Trophoblast cell (in vitro differentiated cells and primary cell): ENCODE results near the gene PCNT.
"Not testable (repeated sequence)": the region's sequence is repeated elsewhere in the genome, so short reads cannot be mapped to it uniquely, and the experiment has no call there.

Experiments
- DNase-seq, 2 donors: peaks; one replicate each; pipeline ENCODE4 v3.0.0-alpha.2; 2016
- H2AFZ ChIP-seq: 2 replicates; pipeline ENCODE4 v1.6.1; 2013; ENCODE audit warnings: low read length, moderate library complexity, mild to moderate bottlenecking; ENCODE audit not compliant: insufficient read depth, poor library complexity
- H2AK5ac ChIP-seq: 2 replicates; pipeline ENCODE4 v1.6.1; 2013; ENCODE audit warnings: mild to moderate bottlenecking, low read length
- H2BK120ac ChIP-seq: 2 replicates; pipeline ENCODE4 v1.6.1; 2013; ENCODE audit warnings: low read length, mild to moderate bottlenecking, moderate library complexity; ENCODE audit not compliant: insufficient read depth, poor library complexity
- H2BK12ac ChIP-seq: 2 replicates; pipeline ENCODE4 v1.6.1; 2013; ENCODE audit warnings: mild to moderate bottlenecking, low read length, moderate library complexity
- H2BK5ac ChIP-seq: 2 replicates; pipeline ENCODE4 v1.6.1; 2013; ENCODE audit warnings: low read length, low read depth, moderate library complexity, mild to moderate bottlenecking; ENCODE audit not compliant: poor library complexity
- H3K14ac ChIP-seq: 2 replicates; pipeline ENCODE4 v1.6.1; 2013; ENCODE audit warnings: mild to moderate bottlenecking, low read length
- H3K18ac ChIP-seq: 2 replicates; pipeline ENCODE4 v1.6.1; 2013; ENCODE audit warnings: mild to moderate bottlenecking, low read length
- H3K23ac ChIP-seq: 2 replicates; pipeline ENCODE4 v1.6.1; 2013; ENCODE audit warnings: low read length
- H3K27ac ChIP-seq: 2 replicates; pipeline ENCODE4 v1.5.1; 2013; ENCODE audit warnings: low read depth, mild to moderate bottlenecking, inconsistent platforms, low read length, moderate library complexity
- H3K27me3 ChIP-seq: 2 replicates; pipeline ENCODE4 v1.6.1; 2013; ENCODE audit warnings: inconsistent platforms, mild to moderate bottlenecking, low read length, moderate library complexity; ENCODE audit not compliant: insufficient read depth
- H3K36me3 ChIP-seq, 2 experiments: 1 replicate in 1 of 2; 2 replicates in 1 of 2; pipeline ENCODE4 v1.6.1; 2013; ENCODE audit warnings: low read length in 2 of 2, mild to moderate bottlenecking in 2 of 2, moderate library complexity in 1 of 2; ENCODE audit not compliant: insufficient read depth in 2 of 2, control insufficient read depth in 1 of 2
- H3K4ac ChIP-seq: 2 replicates; pipeline ENCODE4 v1.6.1; 2013; ENCODE audit warnings: low read depth, mild to moderate bottlenecking, low read length, moderate library complexity
- H3K4me1 ChIP-seq, 2 experiments: 1 replicate in 1 of 2; 2 replicates in 1 of 2; pipeline ENCODE4 v1.6.1; 2013; ENCODE audit warnings: low read length in 2 of 2, mild to moderate bottlenecking in 2 of 2, moderate library complexity in 1 of 2; ENCODE audit not compliant: insufficient read depth in 2 of 2, control insufficient read depth in 1 of 2
- H3K4me2 ChIP-seq: 2 replicates; pipeline ENCODE4 v1.6.1; 2013; ENCODE audit warnings: inconsistent platforms, mild to moderate bottlenecking, low read length, moderate library complexity
- H3K4me3 ChIP-seq: 2 replicates; pipeline ENCODE4 v1.5.1; 2013; ENCODE audit warnings: mild to moderate bottlenecking, low read depth, low read length, inconsistent platforms
- H3K79me1 ChIP-seq: one replicate; pipeline ENCODE4 v1.6.1; 2013; ENCODE audit warnings: low read length
- H3K79me2 ChIP-seq: 2 replicates; pipeline ENCODE4 v1.6.1; 2013; ENCODE audit warnings: low read length, mild to moderate bottlenecking; ENCODE audit not compliant: control insufficient read depth, insufficient read depth, poor library complexity
- H3K9ac ChIP-seq: 2 replicates; pipeline ENCODE4 v1.6.1; 2013; ENCODE audit warnings: mild to moderate bottlenecking, low read length
- H3K9me3 ChIP-seq: 2 replicates; pipeline ENCODE4 v1.6.1; 2013; ENCODE audit warnings: low read depth, mild to moderate bottlenecking, control low read depth, inconsistent platforms, low read length; ENCODE audit not compliant: insufficient read depth
- H4K12ac ChIP-seq: 2 replicates; pipeline ENCODE4 v1.6.1; 2013; ENCODE audit warnings: low read depth, mild to moderate bottlenecking, low read length, moderate library complexity
- H4K8ac ChIP-seq: 2 replicates; pipeline ENCODE4 v1.6.1; 2013; ENCODE audit warnings: low read depth, mild to moderate bottlenecking, low read length, moderate library complexity
- H4K91ac ChIP-seq: one replicate; pipeline ENCODE4 v1.6.1; 2013; ENCODE audit warnings: low read depth, mild to moderate bottlenecking, low read length, moderate library complexity
- WGBS: extraction: QIAGEN DNeasy Blood & Tissue Kit; methylation state at CpG from one replicate; pipeline ENCODE4 v1.1.7; 2013; ENCODE audit warnings: missing lambda C conversion rate; ENCODE audit not compliant: insufficient read length, insufficient coverage; ENCODE audit errors: extremely low coverage; 5-methylcytosine and 5-hydroxymethylcytosine counted together

The PCNT gene

GRCh38 chr21:46448108-46448507 is 124.2 kb downstream of the PCNT start:
- no peak overlapping the region for H2AK5ac ChIP-seq
- no peaks in the 10 kb centered on the region for H3K79me1 ChIP-seq
- no peaks in the 10 kb centered on the region for H3K27me3 ChIP-seq
- no peak overlapping the region for H4K8ac ChIP-seq
- H3K4ac ChIP-seq = no peak overlapping the region
- H2AFZ ChIP-seq = no peak overlapping the region
- no peaks in the 10 kb centered on the region for H3K79me2 ChIP-seq
- no peak overlapping the region for H3K9ac ChIP-seq
- no CpG with 5 or more reads among the region's 5 CpGs for WGBS
- no peak overlapping the region for H3K18ac ChIP-seq
- no peak overlapping the region for H2BK120ac ChIP-seq
- no peak overlapping the region for H3K23ac ChIP-seq
- no peaks in the 10 kb centered on the region for H3K4me1 ChIP-seq
- H3K9me3 ChIP-seq = peaks cover 3% of the 10 kb centered on the region
- no peak for DNase-seq
- no peak overlapping the region for H3K14ac ChIP-seq
- H4K91ac ChIP-seq = no peak overlapping the region
- no peak overlapping the region for H3K4me2 ChIP-seq
- no peak overlapping the region for H3K27ac ChIP-seq
- H3K36me3 ChIP-seq = peaks cover 14 to 19% of the 10 kb centered on the region in 2 experiments
- no peak overlapping the region for H2BK12ac ChIP-seq
- no peak overlapping the region for H3K4me3 ChIP-seq
- no peak overlapping the region for H4K12ac ChIP-seq
- no peak overlapping the region for H2BK5ac ChIP-seq

GRCh38 chr21:46448855-46449254 is 124.9 kb downstream of the PCNT start:
- WGBS = no CpG with 5 or more reads among the region's 6 CpGs
- H3K14ac ChIP-seq = not testable (repeated sequence)

GRCh38 chr21:46452710-46453109 is 128.8 kb downstream of the PCNT start:
- Histone ChIP-seq H4K12ac (no peak overlapping the region), H3K79me1 (peaks cover under 1% of the 10 kb centered on the region), H3K4me1 (peaks cover 3 to 4% of the 10 kb centered on the region in 2 experiments), H3K4me3 (no peak overlapping the region), H3K4ac (no peak overlapping the region), H3K18ac (no peak overlapping the region), H2BK120ac (no peak overlapping the region), H3K4me2 (no peak overlapping the region), H3K9me3 (peaks cover 3% of the 10 kb centered on the region), H2AFZ (no peak overlapping the region), H3K23ac (no peak overlapping the region), H3K79me2 (no peaks in the 10 kb centered on the region), H4K8ac (no peak overlapping the region), H3K36me3 (peaks cover 0 to 5% of the 10 kb centered on the region in 2 experiments), H2BK12ac (no peak overlapping the region), H3K9ac (no peak overlapping the region), H4K91ac (no peak overlapping the region), H3K14ac (no peak overlapping the region), H2BK5ac (no peak overlapping the region), H2AK5ac (no peak overlapping the region), H3K27ac (no peak overlapping the region), H3K27me3 (no peaks in the 10 kb centered on the region)
- no CpG with 5 or more reads among the region's 5 CpGs for WGBS
- DNase-seq = no peak

More at GRCh38 chr21:46448855-46449254, 124.9 kb downstream of the PCNT start:
- not testable (repeated sequence) for H3K79me2 ChIP-seq, H3K9me3 ChIP-seq, H3K4ac ChIP-seq, H2BK12ac ChIP-seq, H4K91ac ChIP-seq, H3K23ac ChIP-seq, H3K9ac ChIP-seq, H3K4me3 ChIP-seq, H3K4me2 ChIP-seq, H4K12ac ChIP-seq, H2BK5ac ChIP-seq, H3K18ac ChIP-seq, H3K27ac ChIP-seq, H4K8ac ChIP-seq, H3K27me3 ChIP-seq, DNase-seq, H2AK5ac ChIP-seq, H3K79me1 ChIP-seq, H2AFZ ChIP-seq, H2BK120ac ChIP-seq, H3K4me1 ChIP-seq
- H3K36me3 ChIP-seq = peaks cover 9 to 14% of the 10 kb centered on the region in 2 experiments

- WGBS = no CpG with 5 or more reads among the region's 3 CpGs
Observed at GRCh38 chr21:46454142-46454541, 130.2 kb downstream of the PCNT start.

More at GRCh38 chr21:46454142-46454541, 130.2 kb downstream of the PCNT start:
- Histone ChIP-seq H3K4me1 (peaks cover 5 to 7% of the 10 kb centered on the region in 2 experiments), H3K4ac (no peak overlapping the region), H3K4me2 (no peak overlapping the region), H2AK5ac (no peak overlapping the region), H3K23ac (no peak overlapping the region), H3K36me3 (peaks cover 0 to 2% of the 10 kb centered on the region in 2 experiments), H3K4me3 (no peak overlapping the region), H4K12ac (no peak overlapping the region), H2BK12ac (no peak overlapping the region), H3K27me3 (no peaks in the 10 kb centered on the region), H3K18ac (no peak overlapping the region), H2BK120ac (no peak overlapping the region), H2BK5ac (no peak overlapping the region), H2AFZ (no peak overlapping the region), H4K91ac (no peak overlapping the region), H3K27ac (no peak overlapping the region), H3K79me2 (peaks cover 9% of the 10 kb centered on the region), H3K14ac (no peak overlapping the region), H4K8ac (no peak overlapping the region), H3K9ac (no peak overlapping the region), H3K9me3 (peaks cover 3% of the 10 kb centered on the region), H3K79me1 (peaks cover 11% of the 10 kb centered on the region)
- DNase-seq = no peak
